ENCODE measurements around the gene IL6ST. TPM values are rescaled to one million over a fixed set of nuclear protein-coding genes. Genes with fewer than 3 reads are reported as not detected.

Gene IL6ST
- total RNA-seq: 514 and 936 TPM in 2 replicates

DNA sequence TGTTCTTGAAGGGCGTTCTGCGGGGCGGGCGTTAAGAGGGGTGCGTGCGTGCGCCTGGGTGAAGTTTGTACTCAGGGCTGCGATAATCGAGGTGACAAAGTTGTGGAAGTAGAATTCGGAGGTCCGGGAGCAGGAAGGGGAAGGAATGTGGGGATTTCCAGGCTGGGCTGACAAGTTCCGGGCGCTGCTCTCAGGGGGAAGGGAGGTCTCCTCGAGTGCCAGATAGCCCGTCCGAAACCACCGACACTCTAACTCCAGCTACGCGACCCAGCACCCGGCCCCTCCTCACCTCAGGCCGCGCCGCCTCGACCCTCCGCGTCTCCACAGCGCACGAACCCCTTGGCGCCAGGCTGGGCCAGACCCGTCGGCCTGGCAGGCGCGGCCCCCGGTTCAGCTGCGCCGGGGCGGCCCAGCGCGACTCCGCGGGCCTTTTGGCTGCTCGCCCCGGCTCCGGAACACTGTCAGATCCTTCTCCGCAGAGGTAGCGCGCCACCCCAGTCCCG, at the start of gene IL6ST:
Gene IL6ST (minus strand): TSS at position 469 of the 503 bp plus-strand sequence. CDS start 18,685 bp downstream, outside the sequence.

Other genes starting within 250 kb of the IL6ST start
- 0.34 TPM in 1 of 2 replicates, not detected in the other for gene IL31RA, start 143.6 kb downstream of the IL6ST start, total RNA-seq
- gene ANKRD55, start 238.4 kb upstream of the IL6ST start, total RNA-seq: not detected in 2 replicates

All from pericardium fibroblast (primary cell).